Measurements from ENCODE around the gene LHFPL2. TPM values are rescaled to one million over a fixed set of nuclear protein-coding genes. Genes with fewer than 3 reads are reported as not detected.
A peak's percentile ranks its signal among the peaks of the same experiment; 100 is the strongest.
"Not testable (repeated sequence)": the region's sequence is repeated elsewhere in the genome, so short reads cannot be mapped to it uniquely, and the experiment has no call there.

Gene LHFPL2, protein sequence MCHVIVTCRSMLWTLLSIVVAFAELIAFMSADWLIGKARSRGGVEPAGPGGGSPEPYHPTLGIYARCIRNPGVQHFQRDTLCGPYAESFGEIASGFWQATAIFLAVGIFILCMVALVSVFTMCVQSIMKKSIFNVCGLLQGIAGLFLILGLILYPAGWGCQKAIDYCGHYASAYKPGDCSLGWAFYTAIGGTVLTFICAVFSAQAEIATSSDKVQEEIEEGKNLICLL
- 3.4 TPM for polyA plus RNA-seq (2012; ENCODE audit: insufficient read depth, insufficient read length)

GRCh38 chr5:78648359-78649210 is at the start of gene LHFPL2:
LHFPL2 (minus strand) TSS chr5:78648772; CDS start chr5:78510213, 138,559 bp downstream.
- DNase-seq (ENCODE audit: low read depth, low spot score): no peak
- peak within 1 kb of the TSS; percentile 50 for H3K4me3 ChIP-seq (ENCODE audit: low read length)

- H3K4me3 ChIP-seq (ENCODE audit: low read length): no peak overlapping the region
- DNase-seq (ENCODE audit: low read depth, low spot score): no peak
These were observed 48.1 kb upstream of the LHFPL2 start for GRCh38 chr5:78696637-78697036.

DNA sequence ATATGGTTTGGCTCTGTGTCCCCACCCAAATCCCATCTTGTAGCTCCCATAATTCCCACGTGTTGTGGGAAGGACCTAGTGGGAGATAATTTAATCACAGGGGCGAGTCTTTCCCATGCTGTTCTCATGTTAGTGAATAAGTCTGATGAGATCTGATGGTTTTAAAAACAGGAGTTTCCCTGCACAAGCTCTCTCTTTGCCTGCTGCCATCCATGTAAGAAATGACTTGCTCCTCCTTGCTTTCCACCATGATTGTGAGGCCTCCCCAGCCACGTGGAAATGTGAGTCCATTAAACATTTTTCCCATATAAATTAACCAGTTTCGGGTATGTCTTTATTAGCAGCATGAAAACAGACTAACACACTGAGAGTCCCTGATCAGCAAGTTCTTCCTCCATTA is 47.5 kb upstream of the LHFPL2 start:
- not testable (repeated sequence) for H3K4me3 ChIP-seq (ENCODE audit: low read length)

DNA sequence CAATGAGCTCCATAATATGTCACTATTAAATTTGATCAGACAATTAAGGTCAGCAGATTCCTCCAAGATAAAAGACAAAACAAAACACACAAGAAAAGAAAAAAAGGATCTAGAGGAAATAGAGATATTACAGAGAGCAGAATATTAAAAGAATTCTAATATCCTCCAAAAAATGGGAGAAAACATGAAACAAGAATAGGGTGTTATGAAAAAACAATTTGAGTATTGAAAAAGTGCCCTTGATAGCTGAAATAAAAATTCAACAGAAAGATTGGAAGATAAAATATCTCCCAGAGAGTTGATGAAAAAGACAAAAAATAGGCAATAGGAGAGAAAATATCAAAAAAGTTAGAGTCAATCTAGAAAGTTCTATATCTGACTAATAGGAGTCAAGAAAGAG is 44.8 kb upstream of the LHFPL2 start:
- no peak for DNase-seq (ENCODE audit: low read depth, low spot score)
- H3K4me3 ChIP-seq (ENCODE audit: low read length): no peak overlapping the region

More for the DNA sequence above, 47.5 kb upstream of the LHFPL2 start:
- not testable (repeated sequence) for DNase-seq (ENCODE audit: low read depth, low spot score)

GRCh38 chr5:78691084-78691960 is 42.8 kb upstream of the LHFPL2 start:
- no peak overlapping the region for H3K4me3 ChIP-seq (ENCODE audit: low read length)

GRCh38 chr5:78690253-78690972 is 41.8 kb upstream of the LHFPL2 start:
- H3K4me3 ChIP-seq (ENCODE audit: low read length): no peak overlapping the region
- no peak for DNase-seq (ENCODE audit: low read depth, low spot score)

More at GRCh38 chr5:78691084-78691960, 42.8 kb upstream of the LHFPL2 start:
- no peak for DNase-seq (ENCODE audit: low read depth, low spot score)

DNA sequence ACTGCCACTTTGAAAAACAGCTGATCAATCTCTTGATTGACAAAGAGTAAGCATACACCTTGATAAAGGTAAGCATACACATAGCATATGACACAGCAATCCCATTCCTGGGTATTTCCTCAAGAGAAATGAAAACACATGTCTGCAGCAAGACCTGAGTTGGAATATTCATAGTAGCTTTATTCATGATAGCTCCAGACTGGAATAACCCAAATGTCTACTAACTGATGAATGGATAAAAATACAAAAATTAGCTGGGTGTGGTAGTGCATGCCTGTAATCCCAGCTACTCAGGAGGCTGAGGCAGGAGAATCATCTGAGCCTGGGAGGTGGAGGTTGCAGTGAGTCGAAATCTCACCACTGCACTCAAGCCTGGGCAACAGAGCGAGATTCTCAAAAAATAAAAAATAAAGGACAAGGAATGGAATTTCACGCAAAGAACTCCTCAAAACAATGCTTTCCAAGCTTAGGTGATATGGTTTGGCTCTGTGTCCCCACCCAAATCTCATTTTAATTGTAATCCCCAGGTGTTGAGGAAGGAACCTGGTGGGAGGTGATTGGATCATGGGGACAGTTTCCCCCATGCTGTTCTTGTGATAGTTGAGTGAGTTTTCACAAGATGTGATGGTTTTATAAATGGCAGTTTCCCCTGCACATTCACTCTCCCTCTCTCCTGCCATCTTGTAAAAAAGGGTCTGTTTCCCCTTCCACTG is 41.1 kb upstream of the LHFPL2 start:
- no peak for DNase-seq (ENCODE audit: low read depth, low spot score)

DNA sequence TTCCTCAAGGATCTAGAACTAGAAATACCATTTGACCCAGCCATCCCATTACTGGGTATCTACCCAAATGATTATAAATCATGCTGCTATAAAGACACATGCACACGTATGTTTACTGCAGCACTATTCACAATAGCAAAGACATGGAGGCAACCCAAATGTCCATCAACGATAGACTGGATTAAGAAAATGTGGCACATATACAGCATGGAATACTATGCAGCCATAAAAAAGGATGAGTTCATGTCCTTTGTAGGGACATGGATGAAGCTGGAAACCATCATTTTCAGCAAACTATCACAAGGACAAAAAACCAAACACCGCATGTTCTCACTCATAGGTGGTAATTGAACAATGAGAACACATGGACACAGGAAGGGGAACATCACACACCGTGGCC is 38.9 kb upstream of the LHFPL2 start:
- DNase-seq (ENCODE audit: low read depth, low spot score); H3K4me3 ChIP-seq (ENCODE audit: low read length): not testable (repeated sequence)

More for the DNA sequence above, 41.1 kb upstream of the LHFPL2 start:
- no peak overlapping the region for H3K4me3 ChIP-seq (ENCODE audit: low read length)

GRCh38 chr5:78683905-78684304 is 35.3 kb upstream of the LHFPL2 start:
- DNase-seq (ENCODE audit: low read depth, low spot score); H3K4me3 ChIP-seq (ENCODE audit: low read length): not testable (repeated sequence)

- H3K4me3 ChIP-seq (ENCODE audit: low read length): no peak overlapping the region
These were observed 31.3 kb upstream of the LHFPL2 start for GRCh38 chr5:78679905-78680304.

DNA sequence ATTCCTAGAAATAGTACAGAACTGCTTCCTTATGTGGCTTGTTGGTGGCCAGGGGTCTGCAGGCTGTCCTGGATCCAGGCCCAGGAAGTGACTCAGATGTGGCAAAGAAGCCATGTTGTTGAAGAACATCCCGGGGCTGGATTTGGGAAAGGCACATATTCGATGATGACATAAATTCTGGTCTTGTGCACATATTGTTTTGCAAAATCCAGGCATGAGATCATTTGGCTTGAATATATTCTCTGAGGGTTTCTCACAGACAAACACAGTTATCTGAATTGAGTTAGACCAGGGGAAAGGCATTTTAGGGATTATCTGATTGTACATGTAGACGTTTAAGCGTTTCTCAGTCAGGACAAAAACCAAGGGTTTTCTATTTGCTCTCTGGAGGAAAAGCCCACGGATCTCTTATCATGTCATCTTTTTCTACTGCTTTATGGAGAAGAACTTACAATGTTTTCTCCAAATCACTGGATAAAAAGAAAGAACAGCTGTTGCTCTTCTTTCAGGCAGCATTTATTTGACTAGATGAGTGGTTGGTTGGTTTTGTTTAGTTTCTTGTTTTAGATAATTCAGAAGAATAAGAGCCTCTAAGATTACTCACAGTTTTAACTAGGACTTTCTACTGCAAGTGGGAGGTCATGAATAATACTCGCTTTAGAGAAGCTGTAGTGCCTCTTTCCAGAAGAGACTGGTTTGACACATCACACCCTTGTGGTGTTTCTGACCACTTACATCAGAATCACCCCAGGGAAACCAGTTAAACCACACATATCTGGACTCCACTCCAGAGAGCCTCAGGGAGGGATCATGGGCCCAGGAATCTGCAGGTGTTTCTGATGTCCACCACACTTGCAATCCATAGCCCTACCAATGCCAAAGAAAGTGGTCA is 29.5 kb upstream of the LHFPL2 start:
- no peak for DNase-seq (ENCODE audit: low read depth, low spot score)
- H3K4me3 ChIP-seq (ENCODE audit: low read length): no peak overlapping the region

More at GRCh38 chr5:78679905-78680304, 31.3 kb upstream of the LHFPL2 start:
- no peak for DNase-seq (ENCODE audit: low read depth, low spot score)

DNA sequence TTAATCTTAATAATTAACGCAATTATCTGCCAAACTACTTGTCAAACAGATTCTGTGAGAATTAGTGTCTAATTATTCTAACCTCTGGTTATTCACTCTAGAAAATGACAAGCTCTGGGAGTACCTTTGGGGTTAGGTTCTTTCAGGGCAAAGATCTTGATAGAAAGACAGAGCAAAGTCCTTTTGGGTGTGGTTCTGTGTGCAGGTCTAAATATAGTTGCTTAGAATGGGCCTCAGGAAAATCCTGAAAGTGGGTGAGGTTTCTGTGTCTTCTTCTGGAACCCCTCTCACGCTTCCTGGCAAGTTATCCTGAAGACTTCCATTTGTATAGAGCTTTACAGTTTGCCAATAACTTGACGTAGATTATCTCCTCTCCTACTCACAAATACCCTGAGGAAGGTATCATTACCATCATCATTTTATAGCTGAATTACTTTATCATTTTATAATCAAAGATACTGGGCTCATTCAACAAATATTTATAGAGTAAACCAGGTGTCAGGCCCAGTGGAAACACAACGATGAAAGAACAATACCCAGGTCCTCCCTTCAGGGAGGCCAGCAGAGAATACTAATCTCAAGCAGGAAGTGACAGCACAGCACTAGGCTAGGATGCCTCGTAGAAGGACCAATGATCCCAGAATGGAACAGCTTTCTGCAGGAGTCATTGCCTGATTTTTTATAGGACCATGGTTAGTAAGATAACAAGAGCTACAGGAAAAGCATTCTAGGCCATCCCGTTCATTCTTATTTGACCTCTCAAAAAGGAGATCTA is 27.6 kb upstream of the LHFPL2 start:
- H3K4me3 ChIP-seq (ENCODE audit: low read length): no peak overlapping the region
- no peak for DNase-seq (ENCODE audit: low read depth, low spot score)

GRCh38 chr5:78673827-78674226 is 25.3 kb upstream of the LHFPL2 start:
- not testable (repeated sequence) for DNase-seq (ENCODE audit: low read depth, low spot score)

GRCh38 chr5:78672154-78672553 is 23.6 kb upstream of the LHFPL2 start:
- H3K4me3 ChIP-seq (ENCODE audit: low read length): no peak overlapping the region
- no peak for DNase-seq (ENCODE audit: low read depth, low spot score)

More at GRCh38 chr5:78673827-78674226, 25.3 kb upstream of the LHFPL2 start:
- H3K4me3 ChIP-seq (ENCODE audit: low read length): not testable (repeated sequence)

- H3K4me3 ChIP-seq (ENCODE audit: low read length): no peak overlapping the region
- peak; percentile 57 for DNase-seq (ENCODE audit: low read depth, low spot score)
These were observed 23.0 kb upstream of the LHFPL2 start for GRCh38 chr5:78671609-78672008.

GRCh38 chr5:78670701-78671269 is 22.2 kb upstream of the LHFPL2 start:
- no peak overlapping the region for H3K4me3 ChIP-seq (ENCODE audit: low read length)
- no peak for DNase-seq (ENCODE audit: low read depth, low spot score)
